Colonic mucosa (tissue), 4 donors: Measurements from ENCODE around the gene HGS. TPM values are rescaled to one million over a fixed set of nuclear protein-coding genes. Genes with fewer than 3 reads are reported as not detected.

Experiments
- DNase-seq: peaks from one replicate; pipeline ENCODE4 v3.0.0-alpha.2; 2020
- H3K27ac ChIP-seq: fragments of 200-600 bp; one replicate; pipeline ENCODE4 v1.8.0; 2021
- H3K27me3 ChIP-seq: fragments of 200-600 bp; one replicate; pipeline ENCODE4 v1.8.0; 2021
- H3K36me3 ChIP-seq: fragments of 200-600 bp; one replicate; pipeline ENCODE4 v1.8.0; 2021
- H3K4me1 ChIP-seq: fragments of 200-600 bp; one replicate; pipeline ENCODE4 v1.8.0; 2021; ENCODE audit warnings: mild to moderate bottlenecking
- H3K4me3 ChIP-seq: fragments of 200-600 bp; one replicate; pipeline ENCODE4 v1.8.0; 2021
- H3K9ac ChIP-seq, 2 donors: one replicate each; pipeline ENCODE4 v1.7.0; 2013; ENCODE audit warnings: control low read depth in 2 of 2, low read depth in 2 of 2, low read length in 2 of 2
- H3K9me3 ChIP-seq: fragments of 200-600 bp; one replicate; pipeline ENCODE4 v1.8.0; 2021
- intact Hi-C: fragments of 100-400 bp; cut with DNase I; formaldehyde crosslinking; loops from one replicate; pipeline ENCODE4 v1.14.1; 2022
- total RNA-seq, 2 donors: library from RNA; stranded (reverse); fragmentation: NEBNext Ultra II Directional in 1 of 2; extraction: Animal tissue kit (Norgen Biotek cat#: 25700) in 1 of 2; gene quantifications; one replicate each; pipeline ENCODE4 v1.2.1, GENCODE V29; 2021
- TF ChIP-seq, protein P1 (sequence below): fragments of 200-600 bp; IDR thresholded peaks from one replicate; pipeline ENCODE4 v1.8.0; 2022; ENCODE audit warnings: antibody characterized with exemption, mild to moderate bottlenecking
- donor health status: healthy.
- donor health status: DM: no; HTN: no; CAD: no.
- donor health status: DM: no; HTN: no; CAD: no.

The HGS gene
- total RNA-seq, 2 donors from 2014 or later, result 75.2 to 131 TPM

DNA sequence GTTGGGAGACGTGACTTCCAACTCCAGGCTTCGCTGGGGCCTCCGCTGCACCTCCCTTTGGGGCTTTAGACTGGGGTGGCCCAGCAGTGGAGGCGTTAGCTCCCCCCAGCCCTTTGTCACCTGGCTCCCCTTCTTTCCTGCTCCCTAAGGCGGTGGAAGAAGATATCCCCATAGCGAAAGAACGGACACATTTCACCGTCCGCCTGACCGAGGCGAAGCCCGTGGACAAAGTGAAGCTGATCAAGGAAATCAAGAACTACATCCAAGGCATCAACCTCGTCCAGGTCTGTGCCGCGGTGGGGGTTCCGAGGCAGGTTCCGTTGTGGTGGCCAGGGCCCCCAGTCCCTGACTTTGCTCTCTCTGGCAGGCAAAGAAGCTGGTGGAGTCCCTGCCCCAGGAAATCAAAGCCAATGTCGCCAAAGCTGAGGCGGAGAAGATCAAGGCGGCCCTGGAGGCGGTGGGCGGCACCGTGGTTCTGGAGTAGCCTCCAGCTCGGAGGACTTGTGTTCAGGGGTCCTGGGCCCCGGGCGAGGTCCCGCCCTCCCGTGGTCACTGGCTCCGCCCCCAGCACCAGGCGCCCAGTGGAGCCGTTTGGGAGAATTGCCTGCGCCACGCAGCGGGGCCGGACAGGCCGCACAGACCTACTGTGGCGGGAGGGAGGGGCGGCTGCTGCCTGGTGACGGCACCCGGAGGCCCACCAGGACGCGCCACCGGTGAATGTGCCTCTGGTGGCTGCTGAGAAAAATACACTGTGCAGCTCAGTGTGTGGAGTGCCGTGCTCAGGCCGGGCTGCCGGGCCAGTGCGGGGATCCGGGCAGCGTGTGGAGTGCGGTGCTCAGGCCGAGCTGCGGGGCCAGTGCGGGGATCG, 23.2 kb downstream of the HGS start:
- Histone ChIP-seq H3K4me3 (no peak overlapping the region), H3K4me1 (peaks cover 28% of the 10 kb centered on the region), H3K9me3 (no peaks in the 10 kb centered on the region), H3K27me3 (no peaks in the 10 kb centered on the region), H3K36me3 (peaks cover 9% of the 10 kb centered on the region), H3K9ac (no peak overlapping the region), H3K27ac (no peak overlapping the region)
- TF ChIP-seq, protein P1, sequence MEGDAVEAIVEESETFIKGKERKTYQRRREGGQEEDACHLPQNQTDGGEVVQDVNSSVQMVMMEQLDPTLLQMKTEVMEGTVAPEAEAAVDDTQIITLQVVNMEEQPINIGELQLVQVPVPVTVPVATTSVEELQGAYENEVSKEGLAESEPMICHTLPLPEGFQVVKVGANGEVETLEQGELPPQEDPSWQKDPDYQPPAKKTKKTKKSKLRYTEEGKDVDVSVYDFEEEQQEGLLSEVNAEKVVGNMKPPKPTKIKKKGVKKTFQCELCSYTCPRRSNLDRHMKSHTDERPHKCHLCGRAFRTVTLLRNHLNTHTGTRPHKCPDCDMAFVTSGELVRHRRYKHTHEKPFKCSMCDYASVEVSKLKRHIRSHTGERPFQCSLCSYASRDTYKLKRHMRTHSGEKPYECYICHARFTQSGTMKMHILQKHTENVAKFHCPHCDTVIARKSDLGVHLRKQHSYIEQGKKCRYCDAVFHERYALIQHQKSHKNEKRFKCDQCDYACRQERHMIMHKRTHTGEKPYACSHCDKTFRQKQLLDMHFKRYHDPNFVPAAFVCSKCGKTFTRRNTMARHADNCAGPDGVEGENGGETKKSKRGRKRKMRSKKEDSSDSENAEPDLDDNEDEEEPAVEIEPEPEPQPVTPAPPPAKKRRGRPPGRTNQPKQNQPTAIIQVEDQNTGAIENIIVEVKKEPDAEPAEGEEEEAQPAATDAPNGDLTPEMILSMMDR, result no peak
- intact Hi-C loops, result no loop called here
- no peak for DNase-seq

DNA sequence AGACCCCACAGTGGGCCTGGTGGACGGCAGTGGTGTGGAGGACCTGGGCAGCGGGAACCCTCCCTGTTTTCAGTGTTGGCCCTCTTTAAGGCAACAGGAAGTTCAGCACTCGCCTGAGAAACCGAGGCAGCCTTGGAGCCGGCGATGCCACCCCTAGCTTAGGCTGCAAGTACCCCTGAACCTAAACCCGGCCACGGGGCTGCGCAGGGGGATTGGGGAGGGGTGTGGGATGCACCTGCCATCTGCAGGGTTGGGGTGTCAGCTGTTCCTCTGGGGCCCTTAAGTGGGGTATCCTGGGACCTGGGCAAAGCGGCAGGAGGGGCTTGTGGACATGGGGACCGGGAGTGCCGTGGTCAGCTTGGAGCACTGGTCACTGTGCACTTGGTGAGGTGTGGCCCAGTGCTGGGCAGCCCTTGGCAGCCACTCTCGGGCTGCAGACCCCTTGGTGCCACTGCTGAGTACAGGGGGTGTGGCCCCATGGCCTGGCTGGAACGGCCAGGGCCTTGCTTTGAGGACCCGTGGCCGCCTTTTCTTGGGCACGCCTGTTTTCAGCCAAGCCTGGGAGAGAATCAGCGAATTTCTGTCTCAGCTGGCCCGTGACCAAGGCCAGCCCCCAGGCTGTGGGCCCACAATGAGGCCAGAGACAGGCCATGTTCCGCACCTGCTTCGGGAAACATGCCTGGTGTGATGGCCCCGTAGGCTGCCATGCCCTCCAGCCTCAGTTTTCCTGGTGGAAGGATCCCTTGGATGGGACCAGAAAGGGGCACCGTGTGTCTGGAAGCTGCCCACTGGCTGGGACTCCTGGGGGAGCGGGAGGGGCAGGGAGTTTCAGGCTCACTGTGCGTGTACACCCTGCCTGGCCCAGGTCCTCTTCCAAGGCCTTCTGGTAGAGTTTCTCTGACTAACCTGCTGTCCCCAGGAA, 24.2 kb downstream of the HGS start:
- Histone ChIP-seq H3K9me3 (no peaks in the 10 kb centered on the region), H3K4me3 (no peak overlapping the region), H3K36me3 (peaks cover 9% of the 10 kb centered on the region), H3K27ac (no peak overlapping the region), H3K4me1 (peaks cover 31% of the 10 kb centered on the region), H3K9ac (no peak overlapping the region), H3K27me3 (no peaks in the 10 kb centered on the region)
- no peak for DNase-seq
- TF ChIP-seq, protein P1, result no peak
- intact Hi-C loops, result no loop called here

DNA sequence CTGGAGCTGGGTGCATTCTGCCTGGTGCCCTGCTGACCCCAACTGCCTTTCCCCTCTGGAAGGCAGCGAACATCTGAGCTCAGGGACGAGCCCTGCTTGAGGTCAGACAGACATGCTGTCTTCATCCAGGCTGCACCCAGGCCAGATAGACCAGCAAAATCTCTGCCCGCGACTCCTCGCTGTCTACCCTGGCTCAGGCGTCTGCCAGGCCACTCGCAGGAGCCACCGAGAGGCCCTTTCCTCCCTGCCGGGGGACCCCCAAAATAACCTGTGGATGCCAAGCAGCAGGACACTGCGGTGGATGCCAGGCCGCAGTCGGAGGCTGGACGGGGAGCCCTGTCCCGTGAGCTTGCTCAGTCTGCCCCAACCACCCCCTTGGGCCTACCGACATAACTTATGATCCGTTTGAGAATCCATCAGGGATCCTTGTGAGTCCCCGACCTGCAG, 25.0 kb downstream of the HGS start:
- H3K4me1 ChIP-seq, result peaks cover 38% of the 10 kb centered on the region

DNA sequence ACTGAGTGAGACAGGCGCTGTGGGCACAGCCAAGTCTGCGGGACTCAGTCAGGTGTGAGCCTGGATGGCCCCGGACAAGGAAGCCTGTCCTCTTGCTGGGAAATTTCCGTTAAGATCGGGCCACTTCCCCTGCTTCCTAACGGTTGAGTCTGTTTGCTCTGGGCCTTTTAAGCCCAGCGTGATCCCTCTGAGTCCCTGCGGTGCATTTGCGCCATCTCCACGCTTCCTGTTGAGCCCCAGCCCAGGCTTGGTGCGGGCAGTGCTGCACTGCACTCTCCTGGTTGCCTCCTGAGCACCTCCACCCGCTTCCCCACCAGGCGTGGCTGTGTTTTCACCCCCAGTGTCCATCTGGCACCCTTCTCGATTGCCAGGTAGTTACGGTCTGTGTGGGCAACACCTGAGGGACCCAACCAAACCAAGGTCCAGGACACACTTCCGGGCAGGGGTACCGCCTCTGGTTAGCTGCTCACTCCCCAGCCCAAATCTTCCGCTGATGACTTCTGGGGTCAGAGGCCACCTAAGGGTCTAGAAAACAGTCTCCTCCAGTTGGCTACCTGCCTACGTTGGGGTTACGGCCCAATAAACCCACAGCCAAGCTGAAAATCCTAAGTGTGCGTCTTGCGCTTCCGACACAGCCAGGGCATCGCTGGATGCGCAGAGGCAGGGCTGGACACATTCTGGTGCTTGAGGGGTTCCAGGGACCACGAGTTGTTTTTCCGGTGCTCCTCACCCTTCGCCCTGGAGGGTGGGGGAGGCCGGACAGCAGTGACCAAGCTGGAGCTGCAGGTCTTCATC, 26.9 kb downstream of the HGS start:
- intact Hi-C loops, result no loop called here
- peak overlapping the region; percentile 68 for H3K27ac ChIP-seq
- peaks cover 9% of the 10 kb centered on the region for H3K36me3 ChIP-seq
- H3K4me3 ChIP-seq, result peak overlapping the region; percentile 75
- no peaks in the 10 kb centered on the region for H3K27me3 ChIP-seq
- H3K4me1 ChIP-seq, result peaks cover 35% of the 10 kb centered on the region
- no peaks in the 10 kb centered on the region for H3K9me3 ChIP-seq
- TF ChIP-seq, protein P1, result no peak
- peak; percentile 51 for DNase-seq
- H3K9ac ChIP-seq, result peak overlapping the region; percentile 69 to 81

More for the DNA sequence above, 25.0 kb downstream of the HGS start:
- Histone ChIP-seq H3K4me3 (no peak overlapping the region), H3K27me3 (no peaks in the 10 kb centered on the region), H3K9me3 (no peaks in the 10 kb centered on the region), H3K27ac (no peak overlapping the region), H3K9ac (no peak overlapping the region), H3K36me3 (peaks cover 9% of the 10 kb centered on the region)
- DNase-seq, result no peak
- TF ChIP-seq, protein P1, result no peak
- intact Hi-C loops, result no loop called here
